Fibroblast of lung (primary cell): ENCODE data around the gene PPP1CC.

Experiments used
- EZH2 ChIP-seq: IDR thresholded peaks from 2 replicates; pipeline ENCODE4 v1.5.1; 2012; ENCODE audit warnings: low read length, control low read depth, mild to moderate bottlenecking; ENCODE audit errors: missing control alignments
- TF ChIP-seq, protein P1 (sequence below), 2 donors: IDR thresholded peaks in 1 of 2; conservative IDR thresholded peaks in 1 of 2; 1 replicate in 1 of 2; 2 replicates in 1 of 2; pipeline ENCODE4 v1.5.1; 2011 to 2012; ENCODE audit warnings: low read length in 2 of 2, control low read depth in 1 of 2, inconsistent platforms in 1 of 2, low read depth in 1 of 2, mild to moderate bottlenecking in 1 of 2

GRCh38 chr12:110754101-110754793 is 11.6 kb upstream of the PPP1CC start:
- TF ChIP-seq, protein P1, sequence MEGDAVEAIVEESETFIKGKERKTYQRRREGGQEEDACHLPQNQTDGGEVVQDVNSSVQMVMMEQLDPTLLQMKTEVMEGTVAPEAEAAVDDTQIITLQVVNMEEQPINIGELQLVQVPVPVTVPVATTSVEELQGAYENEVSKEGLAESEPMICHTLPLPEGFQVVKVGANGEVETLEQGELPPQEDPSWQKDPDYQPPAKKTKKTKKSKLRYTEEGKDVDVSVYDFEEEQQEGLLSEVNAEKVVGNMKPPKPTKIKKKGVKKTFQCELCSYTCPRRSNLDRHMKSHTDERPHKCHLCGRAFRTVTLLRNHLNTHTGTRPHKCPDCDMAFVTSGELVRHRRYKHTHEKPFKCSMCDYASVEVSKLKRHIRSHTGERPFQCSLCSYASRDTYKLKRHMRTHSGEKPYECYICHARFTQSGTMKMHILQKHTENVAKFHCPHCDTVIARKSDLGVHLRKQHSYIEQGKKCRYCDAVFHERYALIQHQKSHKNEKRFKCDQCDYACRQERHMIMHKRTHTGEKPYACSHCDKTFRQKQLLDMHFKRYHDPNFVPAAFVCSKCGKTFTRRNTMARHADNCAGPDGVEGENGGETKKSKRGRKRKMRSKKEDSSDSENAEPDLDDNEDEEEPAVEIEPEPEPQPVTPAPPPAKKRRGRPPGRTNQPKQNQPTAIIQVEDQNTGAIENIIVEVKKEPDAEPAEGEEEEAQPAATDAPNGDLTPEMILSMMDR (conservative IDR thresholded peaks at IDR 0.05 in 1 of 2, IDR thresholded peaks at IDR 0.05 in 1 of 2; ENCODE audit: low read depth in 1 of 2, low read length in 2 of 2) = no peak
- TF ChIP-seq EZH2 = no peak
